Stimulated activated CD4-positive, alpha-beta T cell treated with anti-CD3 and anti-CD28 coated beads, Interleukin-15, amount 100 ng/mL, for 24 hours (primary cell): ENCODE measurements around the gene SLX9.

Experiments
- DNase-seq: peaks from one replicate; pipeline ENCODE4 v3.0.0-alpha.2; 2020

Gene SLX9

GRCh38 chr21:44949161-44949778, 9.4 kb downstream of the SLX9 start:
- no peak for DNase-seq

GRCh38 chr21:44949779-44950198, 10.0 kb downstream of the SLX9 start:
- DNase-seq: peak; percentile 86

- DNase-seq: no peak
Measured at GRCh38 chr21:44950351-44950750, 10.5 kb downstream of the SLX9 start.

GRCh38 chr21:44951186-44951915, 11.5 kb downstream of the SLX9 start:
- DNase-seq: no peak

GRCh38 chr21:44952116-44952928, 12.5 kb downstream of the SLX9 start:
- DNase-seq: no peak

- DNase-seq: no peak
Measured at GRCh38 chr21:44952929-44953627, 13.2 kb downstream of the SLX9 start.

- no peak for DNase-seq
Measured at GRCh38 chr21:44953628-44954021, 13.8 kb downstream of the SLX9 start.

GRCh38 chr21:44954281-44954771, 14.5 kb downstream of the SLX9 start:
- no peak for DNase-seq

GRCh38 chr21:44955141-44955797, 15.4 kb downstream of the SLX9 start:
- no peak for DNase-seq

GRCh38 chr21:44955798-44956175, 16.0 kb downstream of the SLX9 start:
- no peak for DNase-seq

GRCh38 chr21:44956356-44957046, 16.7 kb downstream of the SLX9 start:
- DNase-seq: no peak

- DNase-seq: no peak
Measured at GRCh38 chr21:44957047-44957831, 17.4 kb downstream of the SLX9 start.

GRCh38 chr21:44957901-44958451, 18.1 kb downstream of the SLX9 start:
- DNase-seq: no peak

- no peak for DNase-seq
Measured at GRCh38 chr21:44958471-44959191, 18.8 kb downstream of the SLX9 start.

GRCh38 chr21:44959376-44960091, 19.7 kb downstream of the SLX9 start:
- no peak for DNase-seq

GRCh38 chr21:44960141-44961092, 20.6 kb downstream of the SLX9 start:
- no peak for DNase-seq

GRCh38 chr21:44962403-44962966, 22.7 kb downstream of the SLX9 start:
- DNase-seq: no peak

GRCh38 chr21:44964381-44964780, 24.6 kb downstream of the SLX9 start:
- DNase-seq: no peak
